Glomerular visceral epithelial cell (primary cell): Measurements from ENCODE around the gene CDH22.

Experiments used
- DNase-seq: peaks from one replicate; pipeline ENCODE4 v3.0.0-alpha.2; 2016; ENCODE audit errors: extremely low spot score

CDH22 gene

DNA sequence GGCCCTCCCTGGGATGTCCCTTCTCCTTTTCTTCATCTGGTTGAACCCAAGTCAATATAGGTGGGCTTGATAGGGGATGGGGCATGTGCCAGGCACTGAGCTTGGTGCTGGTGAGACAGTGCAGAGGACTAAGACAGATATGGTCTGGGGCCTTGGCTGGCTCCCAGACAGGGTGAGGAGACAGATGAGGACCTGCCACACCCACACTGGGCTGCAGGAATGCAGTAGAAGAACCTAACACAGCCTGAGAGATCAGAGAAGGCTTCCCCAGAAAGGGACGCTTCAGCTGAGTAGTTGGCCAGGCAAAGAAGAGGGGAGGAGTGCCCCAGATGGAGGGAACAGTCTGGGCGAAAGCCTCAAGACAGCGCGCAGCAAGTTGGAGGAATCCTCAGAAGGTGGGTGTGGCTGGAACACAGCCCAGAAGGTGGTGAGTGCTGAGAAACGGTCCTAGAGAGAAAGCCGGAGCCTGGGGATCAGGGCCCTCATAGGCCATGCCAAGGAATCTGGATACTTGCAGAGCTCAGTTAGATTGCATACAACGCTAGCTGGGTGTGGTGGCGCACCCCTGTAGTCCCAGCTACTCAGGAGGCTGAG, 163.8 kb downstream of the CDH22 start:
- DNase-seq: no peak

DNA sequence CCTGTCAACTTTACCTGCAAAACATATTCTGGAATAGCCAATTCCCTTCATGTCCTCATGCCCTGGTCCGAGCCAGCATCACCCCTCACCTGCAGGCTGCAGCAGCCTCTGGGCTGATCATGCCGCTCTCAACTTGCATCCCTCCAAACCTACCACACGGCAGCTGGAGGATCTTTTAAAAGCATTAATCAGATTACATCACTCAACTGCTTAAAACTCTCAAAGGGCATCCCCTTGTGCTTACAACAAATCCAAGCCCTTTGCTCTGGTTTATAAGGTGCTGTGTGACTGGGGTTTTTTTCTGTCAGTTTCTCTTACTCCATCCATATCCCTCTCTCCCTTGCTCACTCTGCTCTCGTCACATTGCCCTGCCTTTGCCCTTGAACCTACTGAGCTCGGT, 166.2 kb downstream of the CDH22 start:
- no peak for DNase-seq

DNA sequence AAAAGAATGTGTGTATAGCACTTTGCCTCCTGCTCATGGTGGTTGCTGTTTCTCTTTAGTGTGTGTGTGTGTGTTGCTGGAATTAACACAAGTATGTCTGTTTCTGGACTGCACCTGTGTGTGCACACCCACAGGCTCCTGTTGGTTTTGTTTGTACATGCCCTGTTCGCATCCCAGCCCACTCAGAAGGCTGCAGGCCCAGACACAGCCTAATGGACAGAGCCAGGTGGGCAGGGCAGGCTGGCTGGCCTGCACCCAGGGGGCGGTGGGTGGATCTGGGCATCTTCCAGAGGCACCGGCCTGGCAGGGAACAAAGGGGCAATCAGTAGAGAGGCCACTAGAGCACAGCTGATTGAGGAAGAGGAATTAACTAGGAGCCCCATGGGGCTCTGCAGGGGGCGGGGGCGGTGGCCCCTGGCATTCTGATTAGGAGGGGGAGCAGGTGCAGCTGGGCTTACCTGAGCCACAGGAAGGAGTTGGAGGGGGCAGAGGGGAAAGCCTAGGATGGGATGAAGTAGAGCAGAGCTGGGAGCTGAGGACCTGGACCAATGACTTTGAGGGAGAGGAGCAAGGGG, 168.3 kb downstream of the CDH22 start:
- no peak for DNase-seq

DNA sequence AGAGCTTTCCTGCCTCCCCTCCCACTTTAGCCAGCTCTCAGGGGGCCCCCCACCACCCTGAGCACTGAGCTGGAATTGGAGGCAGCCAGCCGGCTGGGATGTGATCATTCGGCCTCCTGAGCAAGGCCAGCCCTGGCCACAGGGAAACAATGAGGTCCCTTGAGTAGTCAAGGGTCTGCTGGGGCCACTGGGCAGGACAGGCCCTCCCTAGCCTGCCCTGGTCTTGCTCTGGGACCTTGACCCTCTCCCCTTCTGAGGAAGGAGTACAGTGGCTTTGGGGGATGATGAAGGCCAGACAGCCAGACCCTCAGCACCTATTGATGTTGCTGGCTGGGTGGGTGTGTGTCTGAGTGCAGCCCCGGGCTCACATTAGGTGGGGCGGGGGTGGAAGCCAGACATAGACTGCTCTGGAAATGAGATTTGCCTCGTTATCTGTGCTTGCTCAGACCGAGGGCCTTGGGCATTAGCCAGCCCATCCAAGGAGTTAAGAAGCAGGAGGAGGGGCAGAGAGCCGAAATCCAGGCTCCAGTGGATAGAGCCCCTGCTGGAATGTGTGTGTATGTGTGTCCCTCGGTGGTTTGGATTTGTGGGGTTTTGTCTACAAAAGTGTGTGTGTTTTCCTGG, 168.9 kb downstream of the CDH22 start:
- no peak for DNase-seq

DNA sequence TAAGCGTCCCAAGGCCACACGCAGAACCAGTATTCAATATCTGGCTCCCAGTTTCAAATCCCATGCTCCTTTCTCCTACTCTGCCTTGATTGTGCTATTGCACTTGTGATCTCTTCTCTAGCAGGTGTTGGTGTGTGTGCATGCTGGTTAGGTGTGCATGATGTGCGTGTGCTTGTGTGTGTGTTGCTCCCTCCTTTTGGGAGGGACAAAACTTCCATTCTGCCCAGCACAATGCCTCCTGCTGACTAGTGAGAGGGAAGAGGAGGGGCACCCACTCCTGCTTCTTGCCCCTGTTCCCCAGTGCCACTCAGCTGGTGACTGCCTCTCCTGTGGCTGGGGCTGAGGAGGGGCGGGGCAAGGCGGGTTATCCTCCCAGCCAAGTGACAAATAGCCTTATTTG, 170.5 kb downstream of the CDH22 start:
- no peak for DNase-seq

DNA sequence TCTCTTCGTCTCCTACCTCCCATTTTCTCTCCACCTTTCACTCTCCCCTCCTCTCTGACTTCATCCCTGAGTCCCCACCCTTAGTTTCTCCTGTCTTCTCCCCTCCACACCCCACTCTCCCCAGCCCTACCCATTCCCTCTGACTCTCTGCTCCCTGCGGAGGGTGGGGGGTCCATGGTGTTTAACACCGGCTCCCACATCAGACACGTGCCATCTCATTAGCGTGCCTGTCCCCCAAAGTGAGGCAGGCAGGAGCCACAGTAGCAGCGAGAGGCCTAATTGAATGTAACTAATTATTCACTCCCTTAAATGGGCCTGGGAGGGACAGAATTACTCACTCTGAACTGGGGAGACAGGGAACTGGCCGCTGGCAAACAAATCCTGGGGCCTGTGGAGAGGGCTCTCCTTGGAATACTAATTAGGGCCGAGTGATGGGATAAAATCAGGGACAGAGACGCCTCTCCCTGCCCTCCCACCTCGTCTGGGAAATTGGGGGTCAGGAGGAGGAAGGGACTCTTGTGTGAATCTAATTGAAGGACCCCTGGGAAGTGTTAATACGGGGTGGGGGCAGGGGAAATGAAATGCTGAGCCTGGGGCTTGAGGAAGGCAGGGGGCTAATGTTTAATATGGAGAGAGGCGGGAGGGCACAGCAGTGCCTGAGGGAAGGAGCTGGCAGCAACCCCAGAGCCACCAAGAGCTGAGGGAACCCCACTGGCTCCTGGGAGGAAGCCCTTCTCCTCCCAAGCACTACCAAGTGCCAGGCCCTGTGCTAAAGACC, 172.3 kb downstream of the CDH22 start:
- DNase-seq: no peak

DNA sequence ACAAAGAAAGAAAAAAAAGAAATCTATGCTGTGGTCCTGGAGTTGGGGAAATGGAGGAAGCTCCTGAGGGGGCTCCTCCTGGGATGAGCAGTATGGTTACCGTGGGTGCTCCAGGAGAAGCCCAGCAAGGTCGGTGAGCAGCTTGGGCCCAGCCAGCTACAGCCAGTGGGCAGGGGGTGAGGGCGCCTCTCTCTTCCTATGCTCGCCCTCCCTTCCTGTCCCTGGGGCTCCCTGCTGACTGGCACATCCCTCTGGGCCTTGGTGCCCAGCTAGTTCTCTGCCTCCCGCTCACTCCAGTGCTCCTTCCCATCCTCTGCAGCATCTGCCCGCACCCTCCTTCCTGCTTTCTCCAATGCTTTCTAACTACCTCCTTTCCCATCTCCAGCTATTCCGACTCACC, 173.6 kb downstream of the CDH22 start:
- DNase-seq: no peak

DNA sequence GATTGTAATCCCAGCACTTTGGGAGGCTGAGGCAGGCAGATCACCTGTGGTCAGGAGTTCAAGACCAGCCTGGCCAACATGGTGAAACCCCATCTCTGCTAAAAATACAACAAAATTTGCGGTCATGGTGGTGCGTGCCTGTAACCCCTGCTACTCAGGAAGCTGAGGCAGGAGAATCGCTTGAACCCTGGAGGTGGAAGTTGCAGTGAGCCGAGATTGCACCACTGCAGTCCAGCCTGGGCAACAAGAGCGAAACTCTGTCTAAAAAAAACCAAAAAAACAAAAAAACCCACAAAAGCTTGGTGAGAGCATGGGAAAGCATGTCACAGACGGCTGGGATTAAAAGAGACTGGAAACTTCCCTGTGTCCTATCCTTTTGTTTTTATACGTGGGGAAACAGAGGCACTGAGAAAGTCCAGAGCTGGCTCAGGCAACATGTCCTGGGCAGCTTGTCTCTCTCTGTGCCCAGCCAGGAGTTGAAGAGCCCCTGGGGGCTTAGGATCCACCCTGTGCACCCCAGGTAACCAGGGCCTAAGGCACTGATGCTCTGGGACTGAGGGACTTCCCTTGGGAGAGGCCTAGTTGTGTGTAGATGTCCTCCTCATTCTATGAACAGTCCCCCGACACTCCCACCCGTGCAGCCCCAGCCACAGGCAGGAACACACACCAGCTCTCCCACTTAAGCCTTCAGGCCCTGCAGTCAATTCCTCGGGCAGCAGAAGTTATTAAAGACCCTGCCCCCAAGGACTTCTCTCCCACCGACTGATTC, 174.2 kb downstream of the CDH22 start:
- DNase-seq: no peak

DNA sequence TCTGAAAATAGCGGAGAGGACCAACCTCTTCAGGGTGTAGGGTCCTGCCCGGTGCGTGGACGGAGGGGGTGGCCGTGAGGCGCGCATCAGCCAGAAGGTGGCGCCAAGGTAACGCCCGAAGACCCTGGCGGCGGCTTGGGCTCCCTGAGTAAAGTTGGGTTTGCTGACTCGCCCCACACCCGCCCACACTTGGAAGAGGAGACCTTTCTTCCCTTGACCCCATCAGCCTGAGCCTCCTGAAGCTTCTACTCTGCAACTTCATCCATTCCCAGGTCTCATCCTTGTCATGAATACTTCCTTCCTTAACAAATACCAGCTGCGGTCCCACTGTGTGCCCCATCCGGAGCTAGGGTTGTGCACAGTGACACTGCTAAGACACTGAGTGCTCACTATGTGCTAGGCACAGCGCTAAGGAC, 175.6 kb downstream of the CDH22 start:
- DNase-seq: peak; percentile 69

DNA sequence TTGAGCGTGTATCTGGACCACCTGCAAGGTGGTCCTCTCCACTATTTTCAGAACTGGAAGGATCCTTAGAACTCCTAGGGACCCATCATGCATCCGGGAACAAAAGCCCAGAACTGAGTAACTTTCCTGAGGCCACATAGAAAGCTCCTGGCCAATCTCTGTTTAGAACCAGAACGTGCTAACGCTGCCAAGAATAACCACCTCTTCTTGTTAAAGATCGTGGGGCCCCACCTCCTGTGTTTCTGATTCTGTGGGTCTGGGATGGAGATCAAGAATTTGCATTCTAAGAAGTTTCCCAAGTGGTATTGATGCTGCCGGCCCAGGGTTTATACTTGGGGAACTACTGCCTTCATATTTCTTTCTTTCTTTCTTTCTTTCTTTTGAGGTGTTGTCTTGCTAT, 176.9 kb downstream of the CDH22 start:
- DNase-seq: no peak

DNA sequence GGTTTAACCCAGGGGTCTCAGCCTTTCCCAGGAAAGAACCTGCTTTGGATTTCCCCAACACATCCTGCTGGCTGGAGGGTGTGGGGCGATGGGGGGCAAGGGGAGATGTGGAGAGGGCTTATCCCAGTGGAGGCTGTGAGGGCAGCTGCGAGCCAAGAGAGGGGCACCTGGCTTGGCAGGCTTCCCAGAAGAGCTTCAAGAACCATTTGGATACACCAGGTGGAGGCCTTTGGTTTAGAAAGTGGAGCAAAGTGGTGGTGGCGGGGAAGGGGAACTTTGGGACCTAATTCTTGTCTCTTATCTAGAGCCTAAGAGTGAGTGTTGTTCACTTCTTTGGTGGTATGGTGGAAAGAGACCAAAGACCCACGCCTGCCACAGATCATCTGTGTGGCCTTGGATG, 177.8 kb downstream of the CDH22 start:
- no peak for DNase-seq

DNA sequence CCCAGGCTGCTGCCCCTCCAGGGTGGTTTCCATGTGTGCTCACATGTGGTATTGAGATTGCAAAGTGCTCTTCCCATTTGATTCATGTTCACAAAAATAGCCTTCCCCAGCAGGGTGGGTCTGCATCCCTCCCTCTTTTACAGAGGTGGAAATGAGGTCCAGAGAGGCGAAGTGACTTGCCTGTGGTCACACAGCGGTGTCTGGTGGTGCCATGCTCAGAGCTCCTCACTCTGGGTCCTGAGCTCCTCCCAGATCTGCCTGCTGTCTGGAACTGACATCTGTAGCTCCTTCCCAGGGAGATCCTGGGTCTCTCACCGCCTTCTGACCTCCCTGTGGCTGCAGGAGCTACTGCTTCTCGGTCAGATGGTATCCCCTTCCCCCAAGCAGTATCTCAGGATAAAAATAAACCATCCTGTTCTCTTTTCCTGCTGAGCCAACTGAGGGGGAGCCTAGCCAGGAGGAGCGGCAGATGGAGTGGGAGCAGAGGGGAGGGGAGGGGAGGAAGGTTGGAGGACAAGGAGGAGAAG, 178.3 kb downstream of the CDH22 start:
- peak; percentile 20 for DNase-seq

DNA sequence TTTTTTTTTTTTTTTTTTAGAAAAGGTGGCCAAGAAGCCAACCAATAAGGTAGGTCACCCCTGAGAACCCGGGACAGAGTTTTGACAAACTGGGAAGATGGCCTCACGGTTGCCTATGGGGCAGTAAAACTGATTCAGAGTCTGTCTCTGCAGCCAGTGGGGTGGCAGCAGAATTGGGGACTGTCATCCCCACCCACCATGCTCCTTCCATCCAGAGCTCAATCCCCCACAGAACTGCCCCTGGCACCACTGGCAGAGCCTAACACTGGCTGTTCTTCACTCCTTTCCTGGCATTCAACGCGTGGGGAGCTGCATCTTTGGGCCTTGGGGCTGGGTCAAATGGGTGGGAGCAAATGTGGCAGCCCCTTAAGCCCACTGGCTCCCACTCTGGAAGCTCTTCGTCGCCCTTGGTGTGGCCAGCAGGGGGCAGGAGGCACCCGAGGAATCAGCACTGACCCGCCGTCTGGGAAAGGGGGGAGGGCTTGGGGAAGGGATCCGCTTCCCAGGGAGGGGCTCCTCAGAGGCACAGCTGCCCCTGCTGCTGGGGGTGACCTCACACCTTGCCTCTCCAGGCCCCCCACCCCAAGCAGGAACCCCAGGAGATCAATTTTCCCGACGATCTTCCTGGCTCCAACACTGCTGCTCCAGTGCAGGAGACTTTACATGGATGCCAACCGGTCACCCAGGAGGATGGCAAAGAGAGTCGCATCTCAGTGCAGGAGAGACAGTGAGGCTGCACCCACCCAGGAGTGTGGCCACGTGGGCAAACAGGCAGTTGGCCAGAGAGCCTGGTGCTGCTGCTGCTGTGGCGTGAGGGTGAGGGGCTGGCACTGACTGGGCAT, 179.8 kb downstream of the CDH22 start:
- DNase-seq: no peak

DNA sequence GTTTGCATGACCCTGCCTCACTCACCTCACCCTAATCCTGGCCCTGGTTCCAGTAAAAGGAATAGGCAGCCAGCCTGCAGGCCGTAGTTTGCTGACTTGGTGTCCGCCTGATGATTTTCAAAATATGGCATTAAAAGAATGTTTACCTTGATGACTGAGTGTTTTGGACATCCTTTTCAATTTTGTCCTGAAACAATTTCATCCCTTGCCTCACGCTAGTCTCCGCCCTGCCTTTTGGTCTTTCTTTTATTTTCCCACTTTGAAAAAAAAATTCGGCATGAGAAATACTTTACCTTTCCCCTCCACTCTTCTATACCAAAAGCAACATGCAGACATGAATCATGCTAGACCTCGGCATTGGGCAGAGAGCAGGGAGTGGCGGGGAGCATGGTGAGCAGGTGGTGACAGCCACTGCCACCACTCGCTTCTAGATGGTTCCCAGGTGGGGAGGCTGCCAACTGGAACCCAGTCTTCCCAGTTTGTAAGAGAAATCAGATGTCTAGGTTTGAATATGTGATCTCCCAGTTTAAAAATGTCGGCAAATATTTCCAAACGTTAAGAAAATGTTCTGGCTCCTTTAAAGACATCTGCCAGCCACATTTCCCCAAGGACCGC, 180.8 kb downstream of the CDH22 start:
- DNase-seq: no peak

DNA sequence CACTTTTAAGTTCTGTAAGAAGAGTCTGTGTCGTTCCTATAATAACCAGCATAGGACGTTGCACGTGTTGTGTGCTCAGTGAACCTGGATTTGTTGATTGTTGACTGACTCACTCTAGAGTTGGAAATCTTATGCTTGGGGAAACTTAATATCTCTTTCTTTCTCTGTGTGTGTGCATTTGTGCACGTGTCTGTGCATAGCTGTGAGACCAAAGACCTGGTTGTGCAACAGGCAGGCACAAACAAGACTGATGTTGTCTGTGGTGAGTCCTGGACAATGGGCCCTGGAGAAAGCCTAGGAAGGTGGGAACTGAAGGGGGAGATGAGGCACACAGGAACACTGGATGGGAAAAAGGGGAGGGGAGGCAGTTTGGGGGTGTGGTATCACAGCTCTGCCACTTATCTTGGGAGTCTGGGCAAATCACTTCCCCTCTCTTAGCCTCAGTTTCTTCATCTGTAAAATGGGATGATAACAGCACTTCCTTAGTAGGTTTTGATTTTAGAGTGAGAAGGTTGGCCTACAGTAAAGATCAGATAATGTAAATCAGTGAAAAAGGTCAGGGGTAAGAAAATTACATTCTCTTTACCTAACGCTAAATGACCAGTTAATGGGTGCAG, 181.8 kb downstream of the CDH22 start:
- DNase-seq: no peak
